Calu3 (cell line): ENCODE measurements around the gene RAMP1. TPM values are rescaled to one million over a fixed set of nuclear protein-coding genes. Genes with fewer than 3 reads are reported as not detected.
A peak's percentile ranks its signal among the peaks of the same experiment; 100 is the strongest.

ENCODE experiments used
- BruUV-seq: library from RNA; stranded (reverse); fragments of 400-500 nt; replicated peaks from 2 replicates; lab custom pipeline; 2021; lab: Mats Ljungman, UMichigan
- CTCF ChIA-PET: fragments of 300-600 bp; sonication (Branson Sonifier 250); formaldehyde crosslinking; loops from one replicate; lab custom pipeline; 2022; ENCODE audit warnings: antibody characterized with exemption; lab: Charles Lee
- DNase-seq: peaks from one replicate; pipeline ENCODE4 v3.0.0; 2022
- H3K27ac Mint-ChIP-seq: one replicate; pipeline ENCODE4 v1.8.0; 2022; ENCODE audit warnings: mixed read lengths; ENCODE audit not compliant: unreplicated experiment
- H3K27me3 Mint-ChIP-seq: one replicate; pipeline ENCODE4 v1.8.0; 2022; ENCODE audit warnings: mixed read lengths; ENCODE audit not compliant: unreplicated experiment
- H3K36me3 Mint-ChIP-seq: one replicate; pipeline ENCODE4 v1.8.0; 2022; ENCODE audit warnings: mild to moderate bottlenecking, moderate library complexity, mixed read lengths; ENCODE audit not compliant: insufficient read depth, unreplicated experiment
- H3K4me1 Mint-ChIP-seq: one replicate; pipeline ENCODE4 v1.8.0; 2022; ENCODE audit warnings: mild to moderate bottlenecking, low read depth, mixed read lengths; ENCODE audit not compliant: unreplicated experiment
- H3K4me3 Mint-ChIP-seq: one replicate; pipeline ENCODE4 v1.8.0; 2022; ENCODE audit warnings: mild to moderate bottlenecking, low read depth, moderate library complexity, mixed read lengths; ENCODE audit not compliant: unreplicated experiment
- H3K9me3 Mint-ChIP-seq: one replicate; pipeline ENCODE4 v1.8.0; 2022; ENCODE audit warnings: low read depth, mixed read lengths; ENCODE audit not compliant: unreplicated experiment
- CTCF ChIP-seq: fragments of 200-600 bp; IDR thresholded peaks from one replicate; pipeline ENCODE4 v1.8.0; 2022; ENCODE audit warnings: antibody characterized with exemption; ENCODE audit not compliant: unreplicated experiment
- intact Hi-C: fragments of 100-400 bp; cut with micrococcal nuclease; formaldehyde crosslinking; loops from one replicate; pipeline ENCODE4 v1.10.0; 2022; ENCODE audit not compliant: unreplicated experiment
- total RNA-seq: library from RNA; stranded (reverse); gene quantifications from 2 replicates; pipeline ENCODE4 v1.2.3, GENCODE V29; 2022

The RAMP1 gene
- total RNA-seq, 1 experiment from 2014 or later = 9.8 TPM

GRCh38 chr2:237859082-237859433 is 365 bp upstream of the RAMP1 start:
- peaks cover 29% of the 10 kb centered on the region for H3K4me1 Mint-ChIP-seq
- no TSS peak for BruUV-seq
- H3K4me3 Mint-ChIP-seq = peak overlapping the region; percentile 67
- H3K9me3 Mint-ChIP-seq = no peaks in the 10 kb centered on the region
- H3K36me3 Mint-ChIP-seq = peaks cover 27% of the 10 kb centered on the region
- CTCF ChIA-PET = interaction anchor here (0.5 to 1.1 kb wide), 8 partner anchors 9 to 431 kb away, joined by 3 to 13 read pairs (median 4); no protein-coding TSS in a partner anchor
- DNase-seq = no peak
- no peak overlapping the region for H3K27ac Mint-ChIP-seq
- peaks cover 50% of the 10 kb centered on the region for H3K27me3 Mint-ChIP-seq
- TF ChIP-seq CTCF = no peak
- intact Hi-C loops = loop anchor here (5.0 to 10.0 kb wide), 2 partner anchors 158 to 406 kb away; no protein-coding TSS in a partner anchor

GRCh38 chr2:237860273-237860935 is 981 bp downstream of the RAMP1 start:
- TF ChIP-seq CTCF = no peak
- CTCF ChIA-PET = no interaction called here
- Mint-ChIP-seq H3K9me3 (no peaks in the 10 kb centered on the region), H3K4me1 (peaks cover 42% of the 10 kb centered on the region), H3K4me3 (peak overlapping the region; percentile 67), H3K36me3 (peaks cover 36% of the 10 kb centered on the region), H3K27ac (peak overlapping the region; percentile 47), H3K27me3 (peaks cover 38% of the 10 kb centered on the region)
- intact Hi-C loops = loop anchor here (10.0 kb wide), 1 partner anchor 64 kb away; no protein-coding TSS in a partner anchor
- BruUV-seq = no TSS peak
- DNase-seq = no peak

GRCh38 chr2:237861875-237862527 is 2.6 kb downstream of the RAMP1 start:
- intact Hi-C loops = loop anchor here (10.0 kb wide), 1 partner anchor 63 kb away; no protein-coding TSS in a partner anchor
- no peak overlapping the region for H3K4me3 Mint-ChIP-seq
- no peak for TF ChIP-seq CTCF
- CTCF ChIA-PET = interaction anchor here (1.0 kb wide), 1 partner anchor 19 kb away, joined by 3 read pairs; no protein-coding TSS in a partner anchor
- BruUV-seq = no TSS peak
- peaks cover 58% of the 10 kb centered on the region for H3K4me1 Mint-ChIP-seq
- H3K36me3 Mint-ChIP-seq = peaks cover 39% of the 10 kb centered on the region
- H3K9me3 Mint-ChIP-seq = no peaks in the 10 kb centered on the region
- no peak for DNase-seq
- peak overlapping the region; percentile 47 for H3K27ac Mint-ChIP-seq
- peaks cover 22% of the 10 kb centered on the region for H3K27me3 Mint-ChIP-seq

- CTCF ChIA-PET = no interaction called here
- no peak for TF ChIP-seq CTCF
- no peak for DNase-seq
- intact Hi-C loops = loop anchor here (10.0 kb wide), 1 partner anchor 62 kb away; no protein-coding TSS in a partner anchor
- no peak overlapping the region for H3K27ac Mint-ChIP-seq
- H3K36me3 Mint-ChIP-seq = peaks cover 39% of the 10 kb centered on the region
- no peak overlapping the region for H3K4me3 Mint-ChIP-seq
- peaks cover 63% of the 10 kb centered on the region for H3K4me1 Mint-ChIP-seq
- BruUV-seq = no TSS peak
- peaks cover 17% of the 10 kb centered on the region for H3K27me3 Mint-ChIP-seq
- no peaks in the 10 kb centered on the region for H3K9me3 Mint-ChIP-seq
These were observed 3.1 kb downstream of the RAMP1 start for GRCh38 chr2:237862528-237862895.
